ENCODE measurements around the gene NOL11.

DNA sequence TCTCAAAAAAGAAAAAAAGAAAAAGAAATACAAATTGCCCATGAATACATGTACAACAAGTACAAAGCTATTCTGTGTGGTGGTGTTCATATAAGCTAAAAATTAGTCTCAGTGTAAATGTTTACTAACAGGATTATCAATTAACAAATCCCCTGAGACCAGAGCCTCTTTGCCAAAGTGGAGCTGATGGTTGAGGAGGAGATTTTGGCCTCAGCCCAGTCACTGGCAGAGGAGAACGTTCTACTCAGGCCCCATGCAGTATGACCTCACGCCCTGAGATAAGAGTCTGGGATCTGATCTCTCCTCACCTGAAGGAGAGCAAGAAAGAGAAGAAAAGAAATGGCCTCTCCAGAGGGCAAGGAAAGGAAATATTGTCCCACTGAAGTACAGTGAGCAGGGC is 35.5 kb upstream of the NOL11 start:
- TF ChIP-seq POLR2A (IDR thresholded peaks at IDR 0.05) (no peak), CTCF (IDR thresholded peaks at IDR 0.05) (no peak)
